NK-92 (cell line): ENCODE data around the gene AARS1.
"Not testable (repeated sequence)": the region's sequence is repeated elsewhere in the genome, so short reads cannot be mapped to it uniquely, and the experiment has no call there.

ENCODE experiments used
- DNase-seq: peaks from one replicate; lab custom pipeline; 2025; ENCODE audit not compliant: unreplicated experiment; lab: John Stamatoyannopoulos, UW

The AARS1 gene

GRCh38 chr16:70226024-70226423 lies 63.3 kb downstream of the AARS1 start:
- DNase-seq: not testable (repeated sequence)

- not testable (repeated sequence) for DNase-seq
Measured at GRCh38 chr16:70225430-70225829, 63.9 kb downstream of the AARS1 start.

- not testable (repeated sequence) for DNase-seq
Measured at GRCh38 chr16:70224645-70225044, 64.7 kb downstream of the AARS1 start.

GRCh38 chr16:70223971-70224513 lies 65.3 kb downstream of the AARS1 start:
- DNase-seq: not testable (repeated sequence)

GRCh38 chr16:70223216-70223615 lies 66.1 kb downstream of the AARS1 start:
- DNase-seq: not testable (repeated sequence)

GRCh38 chr16:70222574-70222973 lies 66.7 kb downstream of the AARS1 start:
- not testable (repeated sequence) for DNase-seq

- not testable (repeated sequence) for DNase-seq
Measured at GRCh38 chr16:70218586-70218985, 70.7 kb downstream of the AARS1 start.

GRCh38 chr16:70206382-70206781 lies 82.9 kb downstream of the AARS1 start:
- DNase-seq: not testable (repeated sequence)

GRCh38 chr16:70204668-70205405 lies 84.5 kb downstream of the AARS1 start:
- not testable (repeated sequence) for DNase-seq

GRCh38 chr16:70204010-70204409 lies 85.3 kb downstream of the AARS1 start:
- DNase-seq: not testable (repeated sequence)

GRCh38 chr16:70203508-70203907 lies 85.8 kb downstream of the AARS1 start:
- DNase-seq: not testable (repeated sequence)
